ENCODE results near the gene RUNX1. TPM values are rescaled to one million over a fixed set of nuclear protein-coding genes. Genes with fewer than 3 reads are reported as not detected.

The RUNX1 gene
- total RNA-seq, 1 experiment from 2014 or later, result 55.2 TPM

DNA sequence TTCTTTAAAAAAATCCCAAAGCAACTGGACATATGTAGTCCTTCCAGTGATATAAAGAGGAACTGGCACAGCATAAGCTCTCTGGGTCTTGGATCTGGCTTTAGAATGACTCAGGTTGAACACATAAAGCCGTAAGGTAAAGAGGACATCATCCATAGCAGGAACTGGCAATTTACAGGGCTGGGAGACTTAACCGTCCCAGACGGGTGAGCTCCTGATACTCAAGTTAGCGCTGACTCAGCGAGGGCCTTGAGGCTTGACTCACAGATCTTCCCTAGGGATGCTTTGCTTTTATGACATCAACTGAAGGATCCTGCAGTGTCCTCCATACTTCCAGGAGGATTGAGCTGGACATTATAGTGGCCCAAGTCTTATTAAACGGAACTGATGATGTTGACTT, 226.2 kb downstream of the RUNX1 start:
- Histone ChIP-seq H4K20me1 (ENCODE audit: low read length) (no peaks in the 10 kb centered on the region), H3K4me1 (ENCODE audit: insufficient read depth, low read length) (no peaks in the 10 kb centered on the region), H3K27ac (ENCODE audit: low read length) (peak overlapping the region; percentile 32), H3K9me2 (replicated peaks; ENCODE audit: low read length) (no peaks in the 10 kb centered on the region), H3K9me3 (ENCODE audit: low read length) (no peaks in the 10 kb centered on the region), H3K9ac (ENCODE audit: low read length) (no peak overlapping the region), H3K4me3 (ENCODE audit: low read length) (no peak overlapping the region), H3F3A (ENCODE audit: low read length, unreplicated experiment) (no peaks in the 10 kb centered on the region), H3K4me2 (ENCODE audit: low read length) (no peak overlapping the region), H2AFZ (ENCODE audit: low read length) (no peak overlapping the region), H3K27me3 (ENCODE audit: low read length) (no peaks in the 10 kb centered on the region), H3K79me2 (ENCODE audit: low read length) (peaks cover 19% of the 10 kb centered on the region; the same call in 1 of the 2 replicates), H3K36me3 (ENCODE audit: low read depth, low read length) (peaks cover 87% of the 10 kb centered on the region)
- intact Hi-C loops (cut with micrococcal nuclease), result no loop called here
- ChIA-PET POLR2A (ENCODE audit: unreplicated experiment) (interaction anchor here (1.1 kb wide), 1 partner anchor 10 kb away, joined by 3 read pairs; no protein-coding TSS in a partner anchor), CTCF (interaction anchor here (1.3 kb wide), 1 partner anchor 77 kb away, joined by 4 read pairs; no protein-coding TSS in a partner anchor)
- peak; percentile 72 for DNase-seq
- TF ChIP-seq, protein P1, sequence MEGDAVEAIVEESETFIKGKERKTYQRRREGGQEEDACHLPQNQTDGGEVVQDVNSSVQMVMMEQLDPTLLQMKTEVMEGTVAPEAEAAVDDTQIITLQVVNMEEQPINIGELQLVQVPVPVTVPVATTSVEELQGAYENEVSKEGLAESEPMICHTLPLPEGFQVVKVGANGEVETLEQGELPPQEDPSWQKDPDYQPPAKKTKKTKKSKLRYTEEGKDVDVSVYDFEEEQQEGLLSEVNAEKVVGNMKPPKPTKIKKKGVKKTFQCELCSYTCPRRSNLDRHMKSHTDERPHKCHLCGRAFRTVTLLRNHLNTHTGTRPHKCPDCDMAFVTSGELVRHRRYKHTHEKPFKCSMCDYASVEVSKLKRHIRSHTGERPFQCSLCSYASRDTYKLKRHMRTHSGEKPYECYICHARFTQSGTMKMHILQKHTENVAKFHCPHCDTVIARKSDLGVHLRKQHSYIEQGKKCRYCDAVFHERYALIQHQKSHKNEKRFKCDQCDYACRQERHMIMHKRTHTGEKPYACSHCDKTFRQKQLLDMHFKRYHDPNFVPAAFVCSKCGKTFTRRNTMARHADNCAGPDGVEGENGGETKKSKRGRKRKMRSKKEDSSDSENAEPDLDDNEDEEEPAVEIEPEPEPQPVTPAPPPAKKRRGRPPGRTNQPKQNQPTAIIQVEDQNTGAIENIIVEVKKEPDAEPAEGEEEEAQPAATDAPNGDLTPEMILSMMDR (conservative IDR thresholded peaks at IDR 0.05; ENCODE audit: low read depth, low read length), result no peak
- TF ChIP-seq EZH2phosphoT487 (IDR thresholded peaks at IDR 0.05; ENCODE audit: borderline replicate concordance, low read length) (no peak), EZH2 (IDR thresholded peaks at IDR 0.05; ENCODE audit: low read length, unreplicated experiment) (no peak)
- no TSS peak for BruUV-seq (replicated peaks)
- ATAC-seq, result peak; percentile 85

DNA sequence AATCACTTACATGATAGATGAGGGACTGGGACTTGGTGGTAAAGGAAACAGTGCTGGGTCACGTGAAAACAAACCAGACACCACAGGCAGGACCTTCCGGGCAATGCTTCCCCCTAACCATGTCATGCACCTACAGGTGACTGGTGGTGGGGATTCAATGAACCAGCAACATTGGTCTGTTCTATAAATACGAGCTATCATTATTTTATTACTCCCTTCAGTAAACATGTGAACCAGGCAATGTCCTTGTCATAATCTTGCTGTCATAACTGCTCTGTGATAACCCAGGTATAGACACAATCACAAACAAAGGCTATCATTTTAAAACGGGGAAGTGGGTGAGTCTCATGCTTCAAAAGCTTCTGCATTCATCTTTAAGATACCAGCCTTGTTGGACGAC, 226.9 kb downstream of the RUNX1 start:
- peaks cover 19% of the 10 kb centered on the region; the same call in 1 of the 2 replicates for H3K79me2 ChIP-seq (ENCODE audit: low read length)
- no peak overlapping the region for H2AFZ ChIP-seq (ENCODE audit: low read length)
- H3K9me3 ChIP-seq (ENCODE audit: low read length), result no peaks in the 10 kb centered on the region
- TF ChIP-seq, protein P1 (conservative IDR thresholded peaks at IDR 0.05; ENCODE audit: low read depth, low read length), result no peak
- TF ChIP-seq EZH2 (IDR thresholded peaks at IDR 0.05; ENCODE audit: low read length, unreplicated experiment) (no peak), EZH2phosphoT487 (IDR thresholded peaks at IDR 0.05; ENCODE audit: borderline replicate concordance, low read length) (no peak)
- ATAC-seq, result no peak
- no peaks in the 10 kb centered on the region for H4K20me1 ChIP-seq (ENCODE audit: low read length)
- POLR2A ChIA-PET (ENCODE audit: unreplicated experiment), result no interaction called here
- no peaks in the 10 kb centered on the region for H3K9me2 ChIP-seq (replicated peaks; ENCODE audit: low read length)
- no peaks in the 10 kb centered on the region for H3K4me1 ChIP-seq (ENCODE audit: insufficient read depth, low read length)
- H3F3A ChIP-seq (ENCODE audit: low read length, unreplicated experiment), result no peaks in the 10 kb centered on the region
- no peak for DNase-seq
- H3K27me3 ChIP-seq (ENCODE audit: low read length), result no peaks in the 10 kb centered on the region
- intact Hi-C loops (cut with micrococcal nuclease), result no loop called here
- H3K9ac ChIP-seq (ENCODE audit: low read length), result no peak overlapping the region
- peaks cover 86% of the 10 kb centered on the region for H3K36me3 ChIP-seq (ENCODE audit: low read depth, low read length)
- BruUV-seq (replicated peaks), result no TSS peak
- no peak overlapping the region for H3K4me2 ChIP-seq (ENCODE audit: low read length)
- no peak overlapping the region for H3K4me3 ChIP-seq (ENCODE audit: low read length)
- H3K27ac ChIP-seq (ENCODE audit: low read length), result no peak overlapping the region; the same call in 1 of the 2 replicates
- CTCF ChIA-PET, result interaction anchor here (1.3 kb wide), 1 partner anchor 76 kb away, joined by 4 read pairs; no protein-coding TSS in a partner anchor

DNA sequence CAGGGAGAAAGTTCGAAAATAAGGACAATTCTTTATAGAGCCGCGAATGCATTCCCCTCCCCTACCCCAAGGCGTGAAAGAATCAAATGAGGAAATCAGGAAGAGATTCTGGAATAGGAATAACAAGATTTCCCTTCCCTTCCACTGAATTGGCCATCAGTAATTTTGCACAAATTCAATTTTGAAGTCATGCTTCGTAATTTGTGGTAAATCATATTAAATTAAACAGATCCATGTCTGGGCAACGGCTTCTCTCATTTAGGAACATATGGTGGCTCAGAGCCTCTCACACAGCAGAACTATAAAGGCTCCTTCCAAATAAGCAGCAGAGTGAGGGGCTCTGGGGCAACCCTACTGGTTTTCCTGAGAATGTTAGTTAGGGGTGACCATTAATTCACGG, 227.4 kb downstream of the RUNX1 start:
- intact Hi-C loops (cut with micrococcal nuclease), result no loop called here
- POLR2A ChIA-PET (ENCODE audit: unreplicated experiment), result no interaction called here
- CTCF ChIA-PET, result no interaction called here
- H3K27me3 ChIP-seq (ENCODE audit: low read length), result no peaks in the 10 kb centered on the region
- H3K4me3 ChIP-seq (ENCODE audit: low read length), result no peak overlapping the region
- DNase-seq (no peak), ATAC-seq (no peak)
- no peak overlapping the region for H3K27ac ChIP-seq (ENCODE audit: low read length)
- no peaks in the 10 kb centered on the region for H3K9me3 ChIP-seq (ENCODE audit: low read length)
- no peak for TF ChIP-seq EZH2phosphoT487 (IDR thresholded peaks at IDR 0.05; ENCODE audit: borderline replicate concordance, low read length)
- TF ChIP-seq, protein P1 (conservative IDR thresholded peaks at IDR 0.05; ENCODE audit: low read depth, low read length), result no peak
- no peak for TF ChIP-seq EZH2 (IDR thresholded peaks at IDR 0.05; ENCODE audit: low read length, unreplicated experiment)
- H3K4me1 ChIP-seq (ENCODE audit: insufficient read depth, low read length), result no peaks in the 10 kb centered on the region
- H3K79me2 ChIP-seq (ENCODE audit: low read length), result peaks cover 19% of the 10 kb centered on the region; the same call in 1 of the 2 replicates
- H3F3A ChIP-seq (ENCODE audit: low read length, unreplicated experiment), result no peaks in the 10 kb centered on the region
- no TSS peak for BruUV-seq (replicated peaks)
- no peaks in the 10 kb centered on the region for H4K20me1 ChIP-seq (ENCODE audit: low read length)
- no peak overlapping the region for H3K9ac ChIP-seq (ENCODE audit: low read length)
- H3K9me2 ChIP-seq (replicated peaks; ENCODE audit: low read length), result no peaks in the 10 kb centered on the region
- peaks cover 86% of the 10 kb centered on the region for H3K36me3 ChIP-seq (ENCODE audit: low read depth, low read length)
- no peak overlapping the region for H2AFZ ChIP-seq (ENCODE audit: low read length)
- no peak overlapping the region for H3K4me2 ChIP-seq (ENCODE audit: low read length)
